ENCODE measurements around the gene METTL21A. TPM values are rescaled to one million over a fixed set of nuclear protein-coding genes. Genes with fewer than 3 reads are reported as not detected.

The METTL21A gene
- polyA plus RNA-seq, 1 donor from 2014 or later = 40.8 TPM

GRCh38 chr2:207601774-207602173, 23.4 kb downstream of the METTL21A start:
- Histone ChIP-seq H3K9me3 (ENCODE audit: low read length) (no peaks in the 10 kb centered on the region), H3K9me2 (ENCODE audit: insufficient read depth, low read length) (no peaks in the 10 kb centered on the region), H2AFZ (ENCODE audit: low read depth, low read length) (no peak overlapping the region), H3K4me3 (ENCODE audit: low read length) (no peak overlapping the region), H3K27ac (ENCODE audit: low read length) (no peak overlapping the region), H4K20me1 (ENCODE audit: insufficient read depth) (no peaks in the 10 kb centered on the region), H3F3A (ENCODE audit: insufficient read depth, low read length, poor library complexity, severe bottlenecking) (no peaks in the 10 kb centered on the region), H3K9ac (ENCODE audit: low read length) (no peak overlapping the region), H3K4me2 (ENCODE audit: low read length) (no peak overlapping the region), H3K36me3 (ENCODE audit: insufficient read depth, low read length) (no peaks in the 10 kb centered on the region), H3K79me2 (replicated peaks; ENCODE audit: insufficient read depth, low read length) (no peaks in the 10 kb centered on the region), H3K27me3 (ENCODE audit: insufficient read depth, low read depth, low read length) (no peaks in the 10 kb centered on the region)
- TF ChIP-seq, protein P1, sequence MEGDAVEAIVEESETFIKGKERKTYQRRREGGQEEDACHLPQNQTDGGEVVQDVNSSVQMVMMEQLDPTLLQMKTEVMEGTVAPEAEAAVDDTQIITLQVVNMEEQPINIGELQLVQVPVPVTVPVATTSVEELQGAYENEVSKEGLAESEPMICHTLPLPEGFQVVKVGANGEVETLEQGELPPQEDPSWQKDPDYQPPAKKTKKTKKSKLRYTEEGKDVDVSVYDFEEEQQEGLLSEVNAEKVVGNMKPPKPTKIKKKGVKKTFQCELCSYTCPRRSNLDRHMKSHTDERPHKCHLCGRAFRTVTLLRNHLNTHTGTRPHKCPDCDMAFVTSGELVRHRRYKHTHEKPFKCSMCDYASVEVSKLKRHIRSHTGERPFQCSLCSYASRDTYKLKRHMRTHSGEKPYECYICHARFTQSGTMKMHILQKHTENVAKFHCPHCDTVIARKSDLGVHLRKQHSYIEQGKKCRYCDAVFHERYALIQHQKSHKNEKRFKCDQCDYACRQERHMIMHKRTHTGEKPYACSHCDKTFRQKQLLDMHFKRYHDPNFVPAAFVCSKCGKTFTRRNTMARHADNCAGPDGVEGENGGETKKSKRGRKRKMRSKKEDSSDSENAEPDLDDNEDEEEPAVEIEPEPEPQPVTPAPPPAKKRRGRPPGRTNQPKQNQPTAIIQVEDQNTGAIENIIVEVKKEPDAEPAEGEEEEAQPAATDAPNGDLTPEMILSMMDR (IDR thresholded peaks at IDR 0.05; ENCODE audit: poor library complexity, severe bottlenecking) = no peak
- TF ChIP-seq EP300 (conservative IDR thresholded peaks at IDR 0.05; ENCODE audit: poor library complexity, severe bottlenecking) = no peak
- TF ChIP-seq POLR2AphosphoS5 (IDR thresholded peaks at IDR 0.05) = no peak
- TF ChIP-seq SMC3 (conservative IDR thresholded peaks at IDR 0.05; ENCODE audit: poor library complexity) = no peak

DNA sequence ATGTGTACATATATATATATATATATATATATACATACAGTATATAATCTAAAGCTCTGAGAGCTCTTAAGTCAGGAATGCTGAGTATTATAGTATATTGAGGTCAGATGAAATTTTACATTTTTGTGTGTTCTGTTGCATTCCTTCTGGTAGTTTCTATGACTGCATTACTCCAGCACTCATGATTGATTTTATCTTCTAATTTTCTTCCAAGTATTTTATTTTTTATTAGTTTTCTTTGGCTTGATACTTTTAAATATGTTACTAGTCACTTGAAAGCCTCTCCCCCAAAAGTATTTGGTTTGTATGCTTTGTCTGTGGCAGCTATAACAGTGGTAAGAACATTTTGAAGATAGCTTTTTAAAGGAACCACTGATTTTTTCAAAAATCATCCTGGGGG, 25.0 kb downstream of the METTL21A start:
- TF ChIP-seq RAD21 (conservative IDR thresholded peaks at IDR 0.05) = no peak
- no peak overlapping the region for H2AFZ ChIP-seq (ENCODE audit: low read depth, low read length)
- no peaks in the 10 kb centered on the region for H3K9me2 ChIP-seq (ENCODE audit: insufficient read depth, low read length)
- no peak overlapping the region for H3K4me3 ChIP-seq (ENCODE audit: low read length)
- H3K27ac ChIP-seq (ENCODE audit: low read length) = no peak overlapping the region
- H3K79me2 ChIP-seq (replicated peaks; ENCODE audit: insufficient read depth, low read length) = no peaks in the 10 kb centered on the region
- no peaks in the 10 kb centered on the region for H3K9me3 ChIP-seq (ENCODE audit: low read length)
- H3K9ac ChIP-seq (ENCODE audit: low read length) = no peak overlapping the region
- no peak overlapping the region for H3K4me2 ChIP-seq (ENCODE audit: low read length)
- H3F3A ChIP-seq (ENCODE audit: insufficient read depth, low read length, poor library complexity, severe bottlenecking) = no peaks in the 10 kb centered on the region
- no peaks in the 10 kb centered on the region for H3K27me3 ChIP-seq (ENCODE audit: insufficient read depth, low read depth, low read length)
- H4K20me1 ChIP-seq (ENCODE audit: insufficient read depth) = no peaks in the 10 kb centered on the region
- no peaks in the 10 kb centered on the region for H3K36me3 ChIP-seq (ENCODE audit: insufficient read depth, low read length)

- H3K9ac ChIP-seq (ENCODE audit: low read length) = no peak overlapping the region
- H2AFZ ChIP-seq (ENCODE audit: low read depth, low read length) = no peak overlapping the region
- no peaks in the 10 kb centered on the region for H3F3A ChIP-seq (ENCODE audit: insufficient read depth, low read length, poor library complexity, severe bottlenecking)
- H3K79me2 ChIP-seq (replicated peaks; ENCODE audit: insufficient read depth, low read length) = no peaks in the 10 kb centered on the region
- no peaks in the 10 kb centered on the region for H3K9me2 ChIP-seq (ENCODE audit: insufficient read depth, low read length)
- H3K9me3 ChIP-seq (ENCODE audit: low read length) = no peaks in the 10 kb centered on the region
- TF ChIP-seq POLR2AphosphoS5 (IDR thresholded peaks at IDR 0.05) (no peak), TAF1 (IDR thresholded peaks at IDR 0.05; ENCODE audit: low read depth) (no peak), EP300 (conservative IDR thresholded peaks at IDR 0.05; ENCODE audit: poor library complexity, severe bottlenecking) (no peak), SMC3 (conservative IDR thresholded peaks at IDR 0.05; ENCODE audit: poor library complexity) (no peak)
- TF ChIP-seq, protein P1 (IDR thresholded peaks at IDR 0.05; ENCODE audit: poor library complexity, severe bottlenecking) = no peak
- no peaks in the 10 kb centered on the region for H3K27me3 ChIP-seq (ENCODE audit: insufficient read depth, low read depth, low read length)
- H3K4me2 ChIP-seq (ENCODE audit: low read length) = no peak overlapping the region
- no peak overlapping the region for H3K27ac ChIP-seq (ENCODE audit: low read length)
- no peaks in the 10 kb centered on the region for H4K20me1 ChIP-seq (ENCODE audit: insufficient read depth)
- H3K36me3 ChIP-seq (ENCODE audit: insufficient read depth, low read length) = no peaks in the 10 kb centered on the region
- H3K4me3 ChIP-seq (ENCODE audit: low read length) = no peak overlapping the region
Observed at GRCh38 chr2:207599636-207600035, 25.6 kb downstream of the METTL21A start.

Data from neural cell (in vitro differentiated cells).